Measurements from ENCODE around the gene C11orf65. TPM values are rescaled to one million over a fixed set of nuclear protein-coding genes. Genes with fewer than 3 reads are reported as not detected.

Gene C11orf65
- total and polyA plus RNA-seq, 9 donors = 0.35 to 1.2 (median 0.80) TPM

GRCh38 chr11:108364159-108364558 is 103.2 kb downstream of the C11orf65 start:
- H3K36me3 ChIP-seq = no peaks in the 10 kb centered on the region
- H3K4me1 ChIP-seq (ENCODE audit: insufficient read depth) = no peaks in the 10 kb centered on the region
- DNase-seq = no peak
- no peak for TF ChIP-seq EP300 (IDR thresholded peaks at IDR 0.05)
- TF ChIP-seq CTCF (IDR thresholded peaks at IDR 0.05) = no peak
- no peak for TF ChIP-seq POLR2A (IDR thresholded peaks at IDR 0.05)
- no peaks in the 10 kb centered on the region for H3K27me3 ChIP-seq
- no peak overlapping the region for H3K4me3 ChIP-seq
- no peaks in the 10 kb centered on the region for H3K9me3 ChIP-seq
- intact Hi-C loops (cut with DNase I) = no loop called here
- H3K27ac ChIP-seq = no peak overlapping the region
- WGBS, 3 donors = 36 to 71% (median 43%) methylated on average over 2 of the region's 2 CpGs

- H3K36me3 ChIP-seq = no peaks in the 10 kb centered on the region
- TF ChIP-seq CTCF (IDR thresholded peaks at IDR 0.05) (no peak), POLR2A (IDR thresholded peaks at IDR 0.05) (no peak), EP300 (IDR thresholded peaks at IDR 0.05) (no peak)
- H3K27me3 ChIP-seq = no peaks in the 10 kb centered on the region
- H3K4me3 ChIP-seq = no peak overlapping the region
- no peaks in the 10 kb centered on the region for H3K4me1 ChIP-seq (ENCODE audit: insufficient read depth)
- no peak for DNase-seq
- intact Hi-C loops (cut with DNase I) = no loop called here
- no peak overlapping the region for H3K27ac ChIP-seq
- no peaks in the 10 kb centered on the region for H3K9me3 ChIP-seq
These were observed 115.9 kb downstream of the C11orf65 start for GRCh38 chr11:108351468-108351867.

- H3K27me3 ChIP-seq = no peaks in the 10 kb centered on the region
- intact Hi-C loops (cut with DNase I) = no loop called here
- no peaks in the 10 kb centered on the region for H3K36me3 ChIP-seq
- DNase-seq = no peak
- H3K4me1 ChIP-seq (ENCODE audit: insufficient read depth) = no peaks in the 10 kb centered on the region
- H3K9me3 ChIP-seq = no peaks in the 10 kb centered on the region
- TF ChIP-seq POLR2A (IDR thresholded peaks at IDR 0.05) (no peak), EP300 (IDR thresholded peaks at IDR 0.05) (no peak), CTCF (IDR thresholded peaks at IDR 0.05) (no peak)
- no peak overlapping the region for H3K4me3 ChIP-seq
- no peak overlapping the region for H3K27ac ChIP-seq
These were observed 120.9 kb downstream of the C11orf65 start for GRCh38 chr11:108346451-108346850.

DNA sequence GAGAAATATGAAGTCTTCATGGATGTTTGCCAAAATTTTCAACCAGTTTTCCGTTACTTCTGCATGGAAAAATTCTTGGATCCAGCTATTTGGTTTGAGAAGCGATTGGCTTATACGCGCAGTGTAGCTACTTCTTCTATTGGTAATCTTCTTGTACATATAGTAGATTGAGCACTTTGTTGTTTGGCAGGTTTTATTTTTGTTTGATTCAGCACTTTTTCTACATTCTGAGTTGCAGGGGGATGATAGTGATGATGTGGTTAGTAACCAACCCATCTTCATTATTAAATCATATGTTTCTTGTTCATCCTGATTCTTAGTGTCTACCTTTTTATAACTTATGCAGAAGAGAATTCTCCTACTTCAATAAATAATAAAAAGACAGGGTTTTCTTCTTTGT is 121.6 kb downstream of the C11orf65 start:
- intact Hi-C loops (cut with DNase I) = no loop called here
- no peak for TF ChIP-seq CTCF (IDR thresholded peaks at IDR 0.05)
- no peak for TF ChIP-seq EP300 (IDR thresholded peaks at IDR 0.05)
- TF ChIP-seq POLR2A (IDR thresholded peaks at IDR 0.05) = no peak

GRCh38 chr11:108343714-108344113 is 123.6 kb downstream of the C11orf65 start:
- intact Hi-C loops (cut with DNase I) = no loop called here
- H3K4me1 ChIP-seq (ENCODE audit: insufficient read depth) = no peaks in the 10 kb centered on the region

More for the DNA sequence above, 121.6 kb downstream of the C11orf65 start:
- no peak for DNase-seq
- Histone ChIP-seq H3K36me3 (no peaks in the 10 kb centered on the region), H3K4me1 (ENCODE audit: insufficient read depth) (no peaks in the 10 kb centered on the region), H3K9me3 (no peaks in the 10 kb centered on the region), H3K27me3 (no peaks in the 10 kb centered on the region), H3K4me3 (no peak overlapping the region), H3K27ac (no peak overlapping the region)
- 96 to 98% (median 97%) methylated on average over 4 of the region's 4 CpGs for WGBS, 3 donors

More at GRCh38 chr11:108343714-108344113, 123.6 kb downstream of the C11orf65 start:
- Histone ChIP-seq H3K27me3 (no peaks in the 10 kb centered on the region), H3K9me3 (no peaks in the 10 kb centered on the region), H3K36me3 (no peaks in the 10 kb centered on the region), H3K4me3 (no peak overlapping the region), H3K27ac (no peak overlapping the region)
- whole genome bisulfite sequencing, 3 donors = 93 to 98% (median 95%) methylated on average over 2 of the region's 2 CpGs
- no peak for TF ChIP-seq POLR2A (IDR thresholded peaks at IDR 0.05)
- no peak for TF ChIP-seq EP300 (IDR thresholded peaks at IDR 0.05)
- no peak for DNase-seq

All from ovary (tissue), 9 donors.